Measurements from ENCODE around the gene RELA. TPM values are rescaled to one million over a fixed set of nuclear protein-coding genes. Genes with fewer than 3 reads are reported as not detected.

Gene RELA
- total RNA-seq, 1 experiment from 2014 or later, result 35.1 TPM

DNA sequence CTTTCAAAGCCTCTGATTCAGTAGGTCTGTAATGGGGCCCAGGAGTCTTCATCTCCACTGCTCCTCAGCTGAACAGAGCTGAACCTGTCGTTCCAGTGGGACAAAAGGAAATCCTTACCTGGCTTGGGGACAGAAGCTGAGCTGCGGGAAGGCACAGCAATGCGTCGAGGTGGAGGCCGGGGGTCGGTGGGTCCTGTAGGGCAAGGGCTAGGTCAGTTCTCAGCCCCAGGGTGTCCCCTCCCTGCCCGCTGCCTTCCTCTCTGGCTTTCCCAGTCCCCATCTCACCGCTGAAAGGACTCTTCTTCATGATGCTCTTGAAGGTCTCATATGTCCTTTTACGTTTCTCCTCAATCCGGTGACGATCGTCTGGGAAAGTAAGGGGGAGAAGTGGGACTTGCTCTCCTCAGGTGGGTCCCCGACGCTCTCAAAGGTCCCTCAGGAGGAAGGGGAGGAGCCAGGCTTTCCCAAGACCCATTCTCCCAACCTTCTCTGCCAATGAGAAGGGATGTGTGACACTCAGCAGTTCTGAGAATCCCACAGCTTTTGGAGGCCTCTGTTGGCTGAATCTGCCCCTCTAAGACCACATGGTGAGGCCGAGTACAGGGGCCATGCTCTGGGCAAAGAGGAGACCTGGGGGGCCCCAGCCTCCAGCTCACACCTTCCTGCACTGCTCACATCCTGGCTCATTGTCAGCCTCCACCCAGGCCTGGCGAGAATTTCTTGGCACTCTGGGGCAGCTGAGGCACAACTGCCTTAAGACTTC lies 7.0 kb downstream of the RELA start:
- Mint-ChIP-seq H3K27ac (no peak overlapping the region), H3K4me1 (peaks cover 19% of the 10 kb centered on the region), H3K9me3 (no peaks in the 10 kb centered on the region), H3K36me3 (peaks cover 60% of the 10 kb centered on the region), H3K27me3 (ENCODE audit: low read depth) (no peaks in the 10 kb centered on the region), H3K4me3 (no peak overlapping the region)
- no peak for ATAC-seq
- no peak for DNase-seq (ENCODE audit: low spot score)
- TF ChIP-seq JUN (CRISPR knock-in tag; IDR thresholded peaks at IDR 0.05) (no peak), IRF1 (CRISPR knock-in tag; IDR thresholded peaks at IDR 0.05) (no peak), JAZF1 (CRISPR knock-in tag; IDR thresholded peaks at IDR 0.05) (no peak), NR1H2 (CRISPR knock-in tag; IDR thresholded peaks at IDR 0.05) (no peak), FOXJ3 (CRISPR knock-in tag; IDR thresholded peaks at IDR 0.05; ENCODE audit: borderline replicate concordance) (no peak), ZNF219 (CRISPR knock-in tag; IDR thresholded peaks at IDR 0.05; ENCODE audit: borderline replicate concordance) (no peak), GTF2I (CRISPR knock-in tag; conservative IDR thresholded peaks at IDR 0.05) (no peak), TCF7 (CRISPR knock-in tag; IDR thresholded peaks at IDR 0.05; ENCODE audit: low read depth) (no peak), ZNF423 (CRISPR knock-in tag; IDR thresholded peaks at IDR 0.05) (no peak)
- TF ChIP-seq, protein P1, sequence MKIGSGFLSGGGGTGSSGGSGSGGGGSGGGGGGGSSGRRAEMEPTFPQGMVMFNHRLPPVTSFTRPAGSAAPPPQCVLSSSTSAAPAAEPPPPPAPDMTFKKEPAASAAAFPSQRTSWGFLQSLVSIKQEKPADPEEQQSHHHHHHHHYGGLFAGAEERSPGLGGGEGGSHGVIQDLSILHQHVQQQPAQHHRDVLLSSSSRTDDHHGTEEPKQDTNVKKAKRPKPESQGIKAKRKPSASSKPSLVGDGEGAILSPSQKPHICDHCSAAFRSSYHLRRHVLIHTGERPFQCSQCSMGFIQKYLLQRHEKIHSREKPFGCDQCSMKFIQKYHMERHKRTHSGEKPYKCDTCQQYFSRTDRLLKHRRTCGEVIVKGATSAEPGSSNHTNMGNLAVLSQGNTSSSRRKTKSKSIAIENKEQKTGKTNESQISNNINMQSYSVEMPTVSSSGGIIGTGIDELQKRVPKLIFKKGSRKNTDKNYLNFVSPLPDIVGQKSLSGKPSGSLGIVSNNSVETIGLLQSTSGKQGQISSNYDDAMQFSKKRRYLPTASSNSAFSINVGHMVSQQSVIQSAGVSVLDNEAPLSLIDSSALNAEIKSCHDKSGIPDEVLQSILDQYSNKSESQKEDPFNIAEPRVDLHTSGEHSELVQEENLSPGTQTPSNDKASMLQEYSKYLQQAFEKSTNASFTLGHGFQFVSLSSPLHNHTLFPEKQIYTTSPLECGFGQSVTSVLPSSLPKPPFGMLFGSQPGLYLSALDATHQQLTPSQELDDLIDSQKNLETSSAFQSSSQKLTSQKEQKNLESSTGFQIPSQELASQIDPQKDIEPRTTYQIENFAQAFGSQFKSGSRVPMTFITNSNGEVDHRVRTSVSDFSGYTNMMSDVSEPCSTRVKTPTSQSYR (CRISPR knock-in tag; IDR thresholded peaks at IDR 0.05), result no peak
- POLR2A ChIA-PET, result no interaction called here
- CTCF ChIA-PET, result interaction anchor here (1.2 kb wide), 1 partner anchor 204 kb away, joined by 3 read pairs; the partner anchor contains the start of gene MUS81

DNA sequence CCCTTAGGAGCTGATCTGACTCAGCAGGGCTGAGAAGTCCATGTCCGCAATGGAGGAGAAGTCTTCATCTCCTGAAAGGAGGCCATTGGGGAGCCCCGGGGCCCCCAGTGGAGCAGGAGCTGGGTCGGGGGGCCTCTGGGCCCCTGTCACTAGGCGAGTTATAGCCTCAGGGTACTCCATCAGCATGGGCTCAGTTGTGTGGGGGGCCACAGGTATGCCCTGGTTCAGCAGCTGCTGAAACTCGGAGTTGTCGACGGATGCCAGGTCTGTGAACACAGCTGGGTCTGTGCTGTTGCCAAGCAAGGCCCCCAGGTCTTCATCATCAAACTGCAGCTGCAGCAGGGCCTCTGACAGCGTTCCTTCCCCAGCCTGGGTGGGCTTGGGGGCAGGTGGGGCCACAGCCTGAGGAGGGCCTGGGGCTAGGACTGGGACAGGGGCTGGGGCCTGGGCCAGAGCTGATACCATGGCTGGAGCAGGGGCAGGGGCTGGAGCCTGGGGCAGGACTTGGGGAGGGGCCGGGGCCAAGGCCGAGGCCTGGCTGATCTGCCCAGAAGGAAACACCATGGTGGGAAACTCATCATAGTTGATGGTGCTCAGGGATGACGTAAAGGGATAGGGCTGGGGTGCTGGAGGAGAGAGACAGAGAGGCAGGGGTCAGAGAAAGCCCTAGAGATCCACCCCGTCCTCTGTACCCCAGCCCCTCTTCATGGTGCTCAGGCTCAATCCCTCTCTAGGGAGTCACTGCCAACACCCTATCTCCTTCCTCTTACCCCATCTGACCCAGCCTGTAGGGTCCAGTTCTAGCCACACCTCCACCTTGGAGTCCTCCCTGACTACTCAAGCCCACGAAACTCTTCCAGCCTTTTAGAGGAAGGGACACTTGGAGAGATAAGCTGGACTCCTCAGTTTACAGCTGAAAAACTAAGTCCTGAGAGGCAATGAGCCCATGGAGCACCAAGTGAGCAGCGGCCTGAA lies 8.1 kb downstream of the RELA start:
- H3K27ac Mint-ChIP-seq, result no peak overlapping the region
- H3K4me1 Mint-ChIP-seq, result peaks cover 21% of the 10 kb centered on the region
- H3K36me3 Mint-ChIP-seq, result peaks cover 53% of the 10 kb centered on the region
- no peak for ATAC-seq
- TF ChIP-seq, protein P2, sequence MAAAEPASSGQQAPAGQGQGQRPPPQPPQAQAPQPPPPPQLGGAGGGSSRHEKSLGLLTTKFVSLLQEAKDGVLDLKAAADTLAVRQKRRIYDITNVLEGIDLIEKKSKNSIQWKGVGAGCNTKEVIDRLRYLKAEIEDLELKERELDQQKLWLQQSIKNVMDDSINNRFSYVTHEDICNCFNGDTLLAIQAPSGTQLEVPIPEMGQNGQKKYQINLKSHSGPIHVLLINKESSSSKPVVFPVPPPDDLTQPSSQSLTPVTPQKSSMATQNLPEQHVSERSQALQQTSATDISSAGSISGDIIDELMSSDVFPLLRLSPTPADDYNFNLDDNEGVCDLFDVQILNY (CRISPR knock-in tag; IDR thresholded peaks at IDR 0.05), result no peak
- TF ChIP-seq EMX1 (CRISPR knock-in tag; IDR thresholded peaks at IDR 0.05) (no peak), IRF1 (CRISPR knock-in tag; IDR thresholded peaks at IDR 0.05) (no peak), CREB1 (CRISPR knock-in tag; IDR thresholded peaks at IDR 0.05) (peak; percentile 32; the same call in 1 of the 2 replicates), ZBTB21 (CRISPR knock-in tag; IDR thresholded peaks at IDR 0.05; ENCODE audit: borderline replicate concordance) (no peak)
- TF ChIP-seq, protein P1 (CRISPR knock-in tag; IDR thresholded peaks at IDR 0.05), result peak; percentile 100
- ChIA-PET POLR2A (interaction anchor here (2.7 to 3.0 kb wide), 3 partner anchors 8 to 16 kb away, joined by 9 to 20 read pairs (median 16); partner anchors contain the start of genes RELA and SIPA1), CTCF (interaction anchor here (1.2 to 5.0 kb wide), 4 partner anchors 9 to 205 kb away, joined by 3 to 23 read pairs (median 6); partner anchors contain the start of genes KAT5, MUS81, RELA and SIPA1)
- DNase-seq (ENCODE audit: low spot score), result no peak
- H3K27me3 Mint-ChIP-seq (ENCODE audit: low read depth), result no peaks in the 10 kb centered on the region
- H3K9me3 Mint-ChIP-seq, result no peaks in the 10 kb centered on the region
- no peak overlapping the region for H3K4me3 Mint-ChIP-seq

Measured in WTC11 (cell line).